Omental fat pad (tissue), 4 donors: ENCODE measurements around the gene PLXND1. TPM values are rescaled to one million over a fixed set of nuclear protein-coding genes. Genes with fewer than 3 reads are reported as not detected.

Experiments
- ATAC-seq: fragments of 150-250 bp; one replicate; pipeline ENCODE4 v1.9.1; 2016; ENCODE audit warnings: mild to moderate bottlenecking, moderate library complexity; ENCODE audit not compliant: low FRiP score
- DNase-seq: peaks from one replicate; pipeline ENCODE4 v3.0.0-alpha.2; 2019; ENCODE audit warnings: low spot score
- CTCF ChIP-seq, 3 donors: fragments of 450-650 bp; IDR thresholded peaks; one replicate each; pipeline ENCODE4 v1.5.1; 2016 to 2017; ENCODE audit warnings: antibody characterized with exemption in 3 of 3, mild to moderate bottlenecking in 3 of 3, moderate library complexity in 2 of 3
- total RNA-seq, 4 donors: library from RNA; depleted of rRNA; stranded (reverse); fragments of >200 nt; gene quantifications; one replicate each; pipeline ENCODE4 v1.1.0, GENCODE V29; 2016

Gene PLXND1
- total RNA-seq, 4 donors from 2014 or later = 82.7 to 364 (median 170) TPM

GRCh38 chr3:129583289-129583688 lies 23.2 kb downstream of the PLXND1 start:
- no peak for TF ChIP-seq CTCF (IDR thresholded peaks at IDR 0.05)
- no peak for DNase-seq
- no peak for ATAC-seq

GRCh38 chr3:129582799-129583198 lies 23.7 kb downstream of the PLXND1 start:
- ATAC-seq (no peak), DNase-seq (no peak)
- no peak for TF ChIP-seq CTCF (IDR thresholded peaks at IDR 0.05)

- no peak for TF ChIP-seq CTCF (IDR thresholded peaks at IDR 0.05)
- no peak for DNase-seq
- no peak for ATAC-seq
Measured at GRCh38 chr3:129581623-129582022, 24.9 kb downstream of the PLXND1 start.

- DNase-seq = no peak
- no peak for TF ChIP-seq CTCF (IDR thresholded peaks at IDR 0.05)
- no peak for ATAC-seq
Measured at GRCh38 chr3:129579991-129580390, 26.5 kb downstream of the PLXND1 start.

GRCh38 chr3:129577925-129578786 lies 28.3 kb downstream of the PLXND1 start:
- ATAC-seq (no peak), DNase-seq (no peak)
- no peak for TF ChIP-seq CTCF (IDR thresholded peaks at IDR 0.05)

- ATAC-seq = no peak
- no peak for TF ChIP-seq CTCF (IDR thresholded peaks at IDR 0.05)
- no peak for DNase-seq
Measured at GRCh38 chr3:129577366-129577765, 29.1 kb downstream of the PLXND1 start.
